HG03571 (cell line): Measurements from ENCODE around the gene CREBBP.

Source experiments
- ATAC-seq: cut with Tn5 transposase; IDR thresholded peaks from one replicate; pipeline ENCODE4 v1.9.1; 2021; ENCODE audit not compliant: unreplicated experiment

The CREBBP gene

DNA sequence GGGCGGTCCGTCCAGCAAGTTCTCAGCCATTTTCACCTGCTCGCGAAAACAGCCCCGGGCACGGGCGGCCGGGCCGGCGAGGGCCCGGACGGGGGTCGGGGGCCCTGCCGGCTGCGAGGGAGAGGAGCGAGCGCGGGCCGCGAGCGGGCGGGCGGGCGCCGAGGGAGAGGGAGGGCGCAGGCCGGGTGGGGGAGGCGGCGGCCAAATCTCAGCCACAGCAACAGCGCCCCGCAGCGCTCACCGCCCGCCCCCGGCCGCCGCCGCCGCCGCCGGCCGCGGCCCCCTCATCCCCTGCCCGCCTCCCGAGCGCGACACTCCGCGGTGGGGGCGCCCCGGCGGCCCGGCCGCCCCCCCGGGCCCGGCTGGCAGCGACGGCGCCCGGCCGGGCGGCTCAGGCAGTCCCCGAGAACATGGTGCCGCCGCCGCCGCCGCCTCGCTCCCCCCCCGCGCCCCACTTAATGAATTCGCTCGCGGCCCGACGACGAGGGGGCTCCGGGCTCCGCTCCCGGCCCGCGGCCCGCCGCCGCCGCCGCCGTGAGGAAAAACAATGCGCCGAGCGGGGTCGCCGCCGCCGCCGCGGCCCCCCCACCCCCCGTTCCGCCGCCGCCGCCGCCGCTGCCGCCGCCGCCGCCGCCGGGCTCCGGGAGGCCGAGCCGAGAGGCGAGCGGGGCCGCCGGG is 487 bp downstream of the CREBBP start:
- peak; percentile 49 for ATAC-seq

DNA sequence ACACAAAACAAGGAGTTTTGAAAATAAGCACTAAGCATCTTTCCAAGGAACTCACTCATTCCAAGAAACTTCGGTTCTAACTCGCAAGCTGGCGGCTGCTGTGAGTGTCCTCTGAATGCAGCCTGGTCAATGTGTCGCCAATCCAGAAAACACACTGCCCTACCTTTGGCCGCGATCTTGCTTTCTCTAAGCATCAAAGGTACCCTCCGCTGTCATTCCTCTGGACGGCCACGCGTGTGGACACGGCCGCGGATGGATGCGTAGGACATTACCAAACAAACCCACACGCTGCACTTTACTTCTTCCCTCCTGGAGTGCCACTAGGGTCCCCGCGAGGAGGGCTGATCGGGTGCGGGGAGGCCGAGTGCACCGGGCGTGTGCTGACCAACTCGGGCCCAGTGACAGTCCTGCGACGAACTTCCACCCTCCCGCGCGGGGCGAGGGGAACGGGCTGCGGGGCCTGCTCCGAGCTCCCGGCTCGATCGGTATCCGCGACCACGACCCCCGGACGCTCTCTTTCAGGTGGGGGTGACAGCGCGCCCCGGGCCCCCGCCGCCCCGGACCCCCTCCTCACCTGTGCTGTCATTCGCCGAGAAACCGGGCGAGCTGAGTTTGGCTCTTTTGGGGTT is 1.1 kb downstream of the CREBBP start:
- ATAC-seq, result peak; percentile 9

DNA sequence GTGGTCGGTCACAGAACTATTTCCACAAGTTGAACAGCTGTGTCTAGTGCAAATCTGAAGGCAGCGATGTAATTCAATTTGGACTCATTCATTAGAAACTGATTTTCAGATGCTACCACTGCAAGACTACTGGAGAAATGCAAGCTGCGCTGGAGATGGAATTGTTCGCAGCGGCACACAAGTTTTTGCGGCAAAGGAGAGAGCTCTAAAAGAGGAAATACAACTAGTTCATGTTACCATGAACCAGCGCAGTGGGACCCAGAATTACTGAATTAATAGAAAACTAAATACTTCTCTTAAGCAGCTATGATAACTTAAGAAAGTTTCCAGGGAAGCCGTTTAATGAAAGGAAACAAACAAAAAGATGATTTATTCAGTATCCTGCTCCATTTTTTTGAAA is 1.9 kb downstream of the CREBBP start:
- no peak for ATAC-seq

DNA sequence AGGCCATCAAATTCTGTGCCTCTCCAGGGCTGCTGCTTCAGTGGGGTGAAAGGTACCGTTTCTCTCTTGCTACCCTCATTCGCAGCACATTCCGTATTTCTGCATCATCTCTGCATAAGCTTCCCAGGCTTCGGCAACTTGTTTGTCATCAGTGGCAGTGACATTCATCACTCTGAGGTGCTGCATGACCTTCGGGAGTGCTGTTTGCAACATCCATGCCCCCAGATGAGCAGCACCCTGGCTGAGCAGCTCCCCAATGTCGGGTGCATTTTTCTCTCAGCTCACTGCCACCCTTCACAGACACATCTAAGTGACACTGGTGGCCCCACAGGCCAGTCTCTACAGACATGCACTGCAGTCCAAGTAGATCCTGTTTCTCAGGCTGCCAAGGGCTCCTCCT is 3.8 kb downstream of the CREBBP start:
- ATAC-seq, result no peak

DNA sequence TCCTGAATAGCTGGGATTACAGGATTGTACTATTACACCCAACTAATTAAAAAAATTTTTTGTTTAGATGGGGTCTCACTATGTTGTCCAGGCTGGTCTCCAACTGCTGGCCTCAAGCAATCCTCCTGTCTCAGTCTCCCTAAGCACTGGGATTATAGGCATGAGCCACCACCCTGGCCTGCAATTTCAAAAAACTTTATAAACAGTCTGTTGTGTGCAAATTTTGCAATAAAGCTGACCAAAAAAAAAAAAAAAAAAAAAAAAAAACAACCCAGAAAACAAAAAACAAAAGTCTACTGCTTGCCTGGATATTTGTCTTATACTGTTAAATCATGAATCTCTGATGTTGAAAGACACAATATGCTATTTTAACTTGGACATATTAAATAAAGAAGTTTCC is 4.4 kb downstream of the CREBBP start:
- ATAC-seq, result no peak

DNA sequence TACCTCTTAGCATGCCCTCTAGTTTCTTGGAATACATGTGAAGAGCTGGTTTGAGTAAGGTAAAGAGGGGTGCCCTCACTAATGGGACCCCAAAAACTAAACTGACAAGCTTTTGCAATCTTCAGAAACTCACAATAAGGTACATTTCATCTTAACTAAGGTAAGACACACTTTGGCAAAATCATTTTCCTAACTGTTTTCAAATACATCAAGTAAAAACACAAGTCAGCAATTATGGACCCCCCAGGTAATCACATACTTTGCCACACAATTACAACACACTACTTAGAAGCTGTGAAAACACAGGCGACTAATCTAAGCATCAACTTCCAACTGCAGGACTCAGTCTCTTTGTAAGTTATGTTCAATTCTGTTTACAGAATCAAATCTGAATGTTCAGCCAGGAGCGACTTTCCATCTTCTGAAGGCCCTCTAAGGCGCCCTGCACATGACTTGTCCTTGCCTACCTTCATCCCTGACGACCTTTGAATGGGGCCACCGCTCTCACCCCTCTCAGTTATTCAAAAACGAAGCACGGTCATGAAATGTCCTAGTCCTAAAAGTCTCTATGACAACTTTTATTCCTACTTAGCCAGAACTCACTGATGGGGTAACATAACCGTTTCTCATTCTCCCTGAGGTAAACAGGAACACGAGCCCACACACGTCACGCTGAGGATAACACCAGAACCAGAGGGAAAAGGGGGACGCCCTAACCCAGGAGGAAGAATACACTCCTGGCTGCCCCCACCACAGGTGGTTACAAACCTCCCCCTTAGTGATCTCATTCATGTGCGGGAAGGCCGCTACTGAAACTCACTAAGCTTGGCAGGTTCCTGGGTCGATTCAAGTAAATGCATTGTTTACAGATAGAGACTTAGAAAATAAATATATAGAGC is 5.5 kb downstream of the CREBBP start:
- no peak for ATAC-seq

DNA sequence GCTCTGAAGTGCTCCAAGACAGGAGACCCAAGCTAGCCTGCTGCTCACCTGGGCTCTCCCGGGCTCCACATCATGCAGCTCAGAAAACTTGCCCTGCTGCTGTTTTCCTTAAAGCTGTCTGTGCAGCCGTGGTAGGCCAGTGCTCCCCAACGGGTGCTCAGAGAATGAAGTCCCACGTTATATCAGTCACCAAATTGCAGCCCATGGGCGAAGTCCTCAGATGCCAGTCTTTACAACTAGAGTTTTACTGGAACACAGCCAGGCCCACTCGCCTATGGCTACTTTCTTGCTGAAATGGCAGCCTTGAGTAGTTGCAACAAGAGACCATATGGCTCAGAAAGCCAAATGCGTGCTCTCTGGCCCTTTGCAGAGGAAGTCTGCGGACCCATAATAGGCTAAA is 6.3 kb downstream of the CREBBP start:
- no peak for ATAC-seq

DNA sequence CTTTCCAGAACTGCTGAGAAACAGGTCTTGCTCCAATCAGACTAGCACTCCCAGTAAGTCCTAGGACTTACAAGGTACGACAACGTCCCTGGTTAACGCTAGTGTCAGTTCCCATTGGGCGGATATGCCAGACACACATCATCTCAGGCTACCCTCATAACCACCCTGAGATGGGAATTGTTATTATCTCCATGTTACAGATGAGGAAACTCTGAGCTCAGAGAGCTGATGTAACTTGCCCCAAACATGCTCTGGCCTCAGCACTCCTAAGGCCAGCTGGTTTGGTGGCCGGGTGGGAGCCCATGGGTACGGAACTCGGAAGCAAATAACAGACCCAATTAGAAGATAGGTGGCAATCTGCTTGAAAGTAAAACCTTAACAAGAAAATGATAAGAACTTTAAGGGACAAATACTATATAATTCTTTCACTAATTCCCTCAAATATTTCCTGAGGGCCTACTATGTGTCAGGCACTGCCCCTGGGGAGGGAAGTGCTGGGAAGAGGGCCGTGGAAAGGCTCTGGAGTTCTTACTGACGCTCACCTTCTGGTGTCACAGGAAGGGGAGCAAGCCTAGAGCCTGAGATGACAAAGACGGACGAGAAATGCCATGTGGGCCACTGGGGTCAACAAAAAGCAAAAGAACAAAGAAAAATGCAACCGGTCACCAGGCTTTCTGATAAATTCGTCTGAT is 6.9 kb downstream of the CREBBP start:
- no peak for ATAC-seq

DNA sequence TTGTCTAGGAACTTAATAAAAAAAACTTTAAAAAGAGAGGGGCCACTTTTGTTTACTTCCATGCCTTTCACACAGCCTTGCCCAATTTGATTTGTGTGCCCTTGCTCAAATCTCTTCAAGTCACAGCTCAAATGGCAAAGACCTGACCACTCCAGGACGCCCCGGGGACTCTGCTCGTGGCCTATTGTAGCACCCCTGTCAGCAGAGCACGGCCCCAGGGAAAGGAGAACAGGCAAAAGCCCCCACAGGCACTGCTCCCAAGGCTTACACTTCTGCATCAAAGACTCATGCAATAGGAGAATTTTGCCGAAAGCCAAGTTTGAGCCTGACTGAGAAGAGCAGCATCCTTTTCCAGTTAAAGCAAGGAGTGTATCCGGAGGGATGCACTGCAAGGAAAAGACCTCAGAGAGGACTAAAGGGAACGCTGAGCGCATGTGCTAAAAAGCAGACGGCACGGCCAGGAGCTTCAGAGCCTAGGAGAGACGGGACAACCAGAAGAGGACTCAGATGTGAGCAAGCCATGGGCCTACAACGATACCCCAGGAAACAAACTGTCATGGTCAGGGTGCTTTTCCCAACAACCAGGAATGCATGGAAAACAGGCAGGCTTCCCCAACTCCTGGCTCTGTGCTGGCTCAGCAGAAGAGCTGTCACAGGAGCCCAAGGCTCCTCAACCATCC is 8.2 kb downstream of the CREBBP start:
- no peak for ATAC-seq

DNA sequence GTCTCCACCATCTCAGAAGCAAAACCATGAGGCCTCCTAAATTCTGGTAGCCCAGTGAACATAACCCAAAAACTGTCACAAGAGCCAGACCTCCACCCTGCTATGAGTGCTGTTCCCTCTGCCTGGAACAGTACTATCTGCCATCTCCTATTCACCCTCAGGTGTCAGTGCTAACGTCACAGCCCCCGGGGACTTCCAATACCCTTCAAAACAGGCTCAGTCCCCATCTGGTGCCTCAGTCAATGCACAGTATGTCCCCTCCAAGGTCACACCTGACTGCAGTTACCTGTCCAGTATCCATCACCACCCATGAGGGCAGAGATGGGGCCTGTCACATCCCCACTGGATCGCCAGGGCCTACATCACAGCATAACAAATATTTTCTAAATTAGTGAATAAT is 11.5 kb downstream of the CREBBP start:
- no peak for ATAC-seq

DNA sequence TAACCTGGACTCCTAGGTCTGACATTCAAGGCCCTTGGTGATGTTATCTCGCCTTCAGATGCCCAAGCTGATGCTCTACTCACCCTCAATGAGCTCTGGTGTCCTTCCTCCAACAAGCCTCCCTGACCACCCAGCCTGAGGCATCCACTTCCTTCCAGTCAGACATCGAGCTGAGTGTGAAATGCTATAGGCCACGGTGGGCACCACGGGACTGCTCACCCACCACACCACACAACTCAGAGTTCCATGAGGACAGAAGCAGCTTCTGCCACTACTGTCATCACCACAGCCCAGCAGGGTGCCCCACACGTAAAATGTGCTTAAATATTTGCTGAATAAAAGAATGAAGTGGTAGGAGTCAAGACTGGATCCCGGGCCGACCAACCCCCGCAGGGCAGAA is 12.0 kb downstream of the CREBBP start:
- ATAC-seq, result no peak

DNA sequence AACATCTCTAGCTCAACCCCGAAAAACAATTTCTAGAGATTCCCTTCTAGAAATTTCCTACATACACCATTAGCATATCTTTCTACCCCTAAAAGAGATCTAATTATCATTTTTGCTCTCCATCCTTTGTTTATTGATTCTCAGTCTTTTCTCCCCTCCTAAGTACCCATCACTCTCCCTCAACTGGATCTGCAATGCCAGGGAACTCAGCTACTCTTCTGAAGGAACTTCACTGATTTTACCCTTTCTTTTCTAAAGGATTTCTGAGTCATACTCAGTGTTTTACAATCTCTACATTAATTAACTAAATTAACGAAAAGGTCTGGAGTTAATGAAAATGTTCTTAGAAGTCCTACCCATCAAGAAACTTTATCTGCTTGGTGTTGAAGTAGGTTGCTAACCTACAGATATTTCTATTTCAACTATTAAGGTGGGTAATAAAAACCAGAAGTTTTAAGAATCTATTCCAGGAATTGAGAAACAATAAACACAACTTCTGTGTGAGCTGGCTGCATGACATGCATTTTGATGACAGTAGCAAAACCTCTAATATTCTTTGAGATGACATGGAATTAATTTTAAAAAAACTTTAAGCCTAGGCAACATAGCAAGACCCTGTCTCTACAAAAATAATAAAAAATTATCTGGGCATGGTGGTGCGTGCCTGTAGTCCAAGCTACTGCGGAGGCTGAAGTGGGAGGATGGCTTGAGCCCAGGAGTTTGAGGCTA is 13.6 kb downstream of the CREBBP start:
- no peak for ATAC-seq

DNA sequence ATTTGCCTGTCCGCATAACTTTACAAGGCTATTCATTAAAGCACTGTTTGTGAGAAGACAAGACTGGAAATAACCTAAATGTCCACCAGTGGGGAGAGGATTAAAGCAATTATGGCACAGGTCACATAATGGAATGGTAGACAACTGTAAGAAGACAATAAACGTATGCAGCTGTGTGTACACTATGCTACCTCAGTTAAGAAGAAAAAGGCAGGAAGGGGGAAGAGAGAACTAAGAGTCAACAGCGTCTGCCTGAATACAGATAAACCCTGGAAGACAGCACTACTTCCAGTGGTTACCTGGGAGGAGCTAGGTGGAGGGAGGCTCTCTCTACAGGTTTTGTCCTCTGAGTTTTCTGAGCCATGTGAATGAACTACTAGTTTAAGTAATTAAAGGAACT is 15.3 kb downstream of the CREBBP start:
- ATAC-seq, result no peak

DNA sequence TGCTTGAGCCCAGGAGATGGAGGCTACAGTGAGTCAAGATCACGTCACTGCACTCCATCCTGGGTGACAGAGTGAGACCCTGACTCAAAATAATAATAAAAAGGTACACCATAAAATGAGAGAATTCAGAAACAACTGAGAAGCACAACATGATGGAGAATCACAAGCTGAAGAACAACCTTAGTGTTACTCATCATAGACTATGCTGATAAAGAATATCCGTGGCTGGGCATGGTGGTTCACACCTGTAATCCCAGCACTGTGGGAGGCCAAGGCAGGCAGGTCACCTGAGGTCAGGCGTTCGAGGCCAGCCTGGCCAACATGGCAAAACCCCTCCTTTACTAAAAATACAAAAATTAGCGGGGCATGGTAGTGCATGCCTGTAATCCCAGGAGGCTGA is 16.0 kb downstream of the CREBBP start:
- no peak for ATAC-seq

DNA sequence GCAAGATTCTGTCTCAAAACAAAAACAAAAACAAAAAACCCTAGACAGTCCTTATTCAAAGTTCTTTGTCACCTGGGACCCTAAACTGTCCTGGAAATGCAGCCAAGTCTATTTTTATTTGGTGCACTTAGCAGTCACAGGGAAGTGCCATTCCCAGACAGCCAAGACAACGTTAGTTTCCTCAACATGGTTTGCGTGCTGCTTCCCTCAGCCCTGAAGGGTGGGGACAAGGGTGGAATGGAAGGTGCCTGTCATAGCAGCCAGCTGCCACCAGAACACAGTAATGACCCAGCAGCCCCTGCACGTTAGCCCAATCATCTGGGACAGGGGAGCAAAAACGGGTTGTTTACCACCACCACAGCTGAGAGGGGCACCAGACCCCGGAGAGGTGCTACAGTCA is 16.9 kb downstream of the CREBBP start:
- ATAC-seq, result no peak

DNA sequence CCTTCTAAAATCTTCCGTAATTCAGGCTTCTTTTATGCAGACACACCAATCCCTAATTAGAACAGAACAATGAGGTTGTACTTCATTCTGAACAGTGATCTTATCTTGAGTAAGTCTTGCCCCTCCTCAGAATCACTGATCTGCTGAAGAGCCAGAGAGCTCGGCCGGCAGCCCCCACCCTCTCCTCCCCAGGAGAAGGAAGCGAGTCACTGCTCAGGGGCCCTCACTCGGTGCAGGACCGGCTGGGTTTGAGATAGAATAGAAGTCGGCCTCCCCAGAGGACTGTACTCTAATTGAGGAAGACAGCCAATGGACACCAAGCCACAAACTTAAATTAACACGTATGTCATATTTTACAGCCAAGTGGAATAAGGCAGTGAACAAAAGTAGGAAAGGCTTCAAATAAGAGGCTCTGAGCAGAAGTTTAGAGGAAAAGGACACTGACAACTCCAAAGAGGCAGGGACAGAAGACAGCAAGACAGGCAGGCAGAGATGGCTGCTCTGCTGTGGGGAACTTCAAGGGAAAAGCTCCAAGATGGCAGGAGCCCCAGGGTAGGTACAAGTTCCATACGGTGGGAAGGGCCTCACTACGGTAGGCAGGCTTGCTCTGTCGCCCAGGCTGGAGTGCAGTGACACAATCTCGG is 18.6 kb downstream of the CREBBP start:
- no peak for ATAC-seq

DNA sequence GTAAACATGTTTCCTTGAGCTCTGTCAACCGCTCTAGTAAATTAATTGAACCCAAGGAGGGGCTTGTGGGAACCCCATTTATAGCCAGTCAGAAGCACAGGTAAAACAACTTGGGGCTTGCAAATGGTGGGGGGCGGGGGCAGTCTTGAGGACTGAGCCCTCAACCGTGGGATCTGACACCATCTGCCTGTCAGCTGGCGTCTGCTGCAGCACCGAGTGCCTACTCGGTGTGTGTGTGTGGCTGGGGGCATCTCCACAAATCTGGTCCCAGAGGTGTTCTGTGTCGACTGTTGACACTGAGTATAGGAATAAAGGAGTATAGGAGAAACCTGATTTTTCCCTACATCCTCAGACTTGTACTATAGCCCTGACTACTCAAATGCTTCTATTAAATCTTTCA is 20.6 kb downstream of the CREBBP start:
- no peak for ATAC-seq

DNA sequence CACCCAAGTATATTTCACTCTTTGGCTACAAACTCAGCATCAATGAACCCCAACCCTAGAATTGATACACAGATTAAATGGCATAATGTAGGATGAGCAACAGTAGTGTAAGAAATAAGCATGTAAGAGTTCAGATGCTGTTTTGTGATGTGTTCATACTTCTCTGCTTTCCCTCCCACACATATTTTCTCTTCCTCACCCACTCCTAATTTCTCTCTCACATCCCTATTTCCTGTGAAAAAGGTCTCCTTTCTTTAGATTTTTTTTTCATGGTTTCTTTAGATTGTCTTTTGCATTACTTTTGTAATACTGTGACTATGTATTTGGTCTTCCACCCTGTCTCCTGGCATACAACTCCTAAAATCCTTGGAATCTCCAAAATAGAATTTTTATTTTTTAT is 21.7 kb downstream of the CREBBP start:
- no peak for ATAC-seq

DNA sequence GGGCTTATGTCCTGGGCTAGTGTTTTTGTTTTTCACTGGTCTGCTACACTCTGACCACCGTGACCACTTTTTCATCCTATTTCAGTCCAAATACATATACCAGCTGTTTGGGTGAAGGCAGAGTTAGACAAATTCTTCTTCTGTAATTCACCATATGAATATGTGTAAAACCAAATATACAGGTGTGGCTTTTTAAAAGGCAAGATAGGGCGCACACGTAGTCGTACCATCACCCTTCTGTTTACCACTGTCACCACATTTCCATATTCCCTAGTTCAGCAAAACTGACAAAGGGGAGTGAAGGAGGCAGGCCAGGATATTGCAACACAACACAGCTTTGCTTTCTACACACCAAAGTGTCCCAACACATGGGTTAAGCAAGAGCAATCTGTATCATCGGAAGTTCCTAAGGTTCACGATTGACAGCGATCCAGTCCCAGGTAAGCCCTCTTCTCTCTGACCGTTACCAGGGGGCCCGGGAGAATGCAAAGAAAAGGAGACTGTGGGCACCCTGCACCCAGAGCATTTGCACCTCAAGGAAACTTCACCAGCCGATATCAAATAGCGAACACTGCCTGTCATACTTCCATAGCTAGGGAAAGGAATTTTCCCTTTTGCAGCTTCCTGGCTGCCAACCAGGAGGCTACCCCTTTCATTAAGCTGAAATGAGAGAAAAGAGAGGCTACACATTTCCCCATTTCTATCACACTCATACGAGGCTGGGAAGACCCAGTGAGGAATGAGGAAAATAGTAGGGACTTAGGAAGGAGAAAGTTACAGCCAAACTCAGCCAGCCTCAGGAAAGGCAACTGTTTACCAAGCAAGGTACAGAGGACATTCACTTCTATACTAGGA is 23.1 kb downstream of the CREBBP start:
- no peak for ATAC-seq
